Duodenal mucosa (tissue), 2 donors: Measurements from ENCODE around the gene PHOSPHO1.

Experiments used
- H3K27ac ChIP-seq: one replicate; pipeline ENCODE4 v1.7.0; 2013; ENCODE audit warnings: low read depth, low read length
- H3K27me3 ChIP-seq, 2 donors: one replicate each; pipeline ENCODE4 v1.7.0; 2013; ENCODE audit warnings: low read length in 2 of 2, control low read depth in 1 of 2; ENCODE audit not compliant: insufficient read depth in 2 of 2, control insufficient read depth in 1 of 2
- H3K36me3 ChIP-seq, 2 donors: one replicate each; pipeline ENCODE4 v1.7.0; 2013; ENCODE audit warnings: low read length in 2 of 2, control low read depth in 1 of 2; ENCODE audit not compliant: insufficient read depth in 2 of 2, control insufficient read depth in 1 of 2
- H3K4me1 ChIP-seq, 2 donors: one replicate each; pipeline ENCODE4 v1.7.0; 2013; ENCODE audit warnings: low read length in 2 of 2, control low read depth in 1 of 2; ENCODE audit not compliant: insufficient read depth in 2 of 2, control insufficient read depth in 1 of 2
- H3K4me3 ChIP-seq, 2 donors: one replicate each; pipeline ENCODE4 v1.7.0; 2013; ENCODE audit warnings: low read length in 2 of 2, low read depth in 1 of 2
- H3K9ac ChIP-seq, 2 donors: one replicate each; pipeline ENCODE4 v1.7.0; 2013; ENCODE audit warnings: low read length in 2 of 2, low read depth in 1 of 2
- H3K9me3 ChIP-seq, 2 donors: one replicate each; pipeline ENCODE4 v1.7.0; 2013; ENCODE audit warnings: low read length in 2 of 2, control low read depth in 1 of 2; ENCODE audit not compliant: control insufficient read depth in 1 of 2

Gene PHOSPHO1

GRCh38 chr17:49218941-49219913 is 11.4 kb downstream of the PHOSPHO1 start:
- Histone ChIP-seq H3K27ac (no peak overlapping the region), H3K9me3 (no peaks in the 10 kb centered on the region), H3K27me3 (peaks cover 7 to 15% of the 10 kb centered on the region in 2 donors), H3K4me3 (no peak overlapping the region), H3K9ac (no peak overlapping the region), H3K4me1 (peaks cover 13 to 42% of the 10 kb centered on the region in 2 donors), H3K36me3 (no peaks in the 10 kb centered on the region)

- Histone ChIP-seq H3K9me3 (no peaks in the 10 kb centered on the region), H3K27ac (no peak overlapping the region), H3K36me3 (no peaks in the 10 kb centered on the region), H3K9ac (no peak overlapping the region), H3K4me3 (no peak overlapping the region), H3K27me3 (peaks cover 0 to 5% of the 10 kb centered on the region in 2 donors), H3K4me1 (peaks cover 12 to 30% of the 10 kb centered on the region in 2 donors)
Measured at GRCh38 chr17:49217651-49218413, 12.8 kb downstream of the PHOSPHO1 start.

- Histone ChIP-seq H3K27ac (no peak overlapping the region), H3K9ac (no peak overlapping the region), H3K4me3 (no peak overlapping the region), H3K4me1 (peaks cover 12 to 31% of the 10 kb centered on the region in 2 donors), H3K36me3 (no peaks in the 10 kb centered on the region), H3K27me3 (no peaks in the 10 kb centered on the region), H3K9me3 (no peaks in the 10 kb centered on the region)
Measured at GRCh38 chr17:49216953-49217650, 13.5 kb downstream of the PHOSPHO1 start.

- Histone ChIP-seq H3K4me1 (peaks cover 12 to 31% of the 10 kb centered on the region in 2 donors), H3K36me3 (no peaks in the 10 kb centered on the region), H3K4me3 (peak overlapping the region in 1 of 2 donors; percentile 16), H3K27ac (no peak overlapping the region), H3K9me3 (no peaks in the 10 kb centered on the region), H3K27me3 (no peaks in the 10 kb centered on the region), H3K9ac (no peak overlapping the region)
Measured at GRCh38 chr17:49216482-49216881, 14.1 kb downstream of the PHOSPHO1 start.

- H3K4me1 ChIP-seq, result peaks cover 16 to 29% of the 10 kb centered on the region in 2 donors
- H3K9ac ChIP-seq, result no peak overlapping the region
- no peaks in the 10 kb centered on the region for H3K36me3 ChIP-seq
- no peaks in the 10 kb centered on the region for H3K9me3 ChIP-seq
- no peak overlapping the region for H3K27ac ChIP-seq
- no peaks in the 10 kb centered on the region for H3K27me3 ChIP-seq
- H3K4me3 ChIP-seq, result peak overlapping the region; percentile 10 to 22
Measured at GRCh38 chr17:49214676-49215360, 15.8 kb downstream of the PHOSPHO1 start.

GRCh38 chr17:49213847-49214246 is 16.7 kb downstream of the PHOSPHO1 start:
- H3K4me3 ChIP-seq, result peak overlapping the region; percentile 25 to 53
- H3K9ac ChIP-seq, result no peak overlapping the region
- H3K36me3 ChIP-seq, result no peaks in the 10 kb centered on the region
- H3K27me3 ChIP-seq, result peaks cover 3 to 4% of the 10 kb centered on the region in 2 donors
- peaks cover 25 to 35% of the 10 kb centered on the region in 2 donors for H3K4me1 ChIP-seq
- no peaks in the 10 kb centered on the region for H3K9me3 ChIP-seq
- H3K27ac ChIP-seq, result no peak overlapping the region

- peak overlapping the region; percentile 16 to 53 for H3K4me3 ChIP-seq
- H3K27me3 ChIP-seq, result peaks cover 4 to 5% of the 10 kb centered on the region in 2 donors
- H3K4me1 ChIP-seq, result peaks cover 25 to 36% of the 10 kb centered on the region in 2 donors
- H3K27ac ChIP-seq, result no peak overlapping the region
- H3K9ac ChIP-seq, result no peak overlapping the region
- H3K9me3 ChIP-seq, result no peaks in the 10 kb centered on the region
- no peaks in the 10 kb centered on the region for H3K36me3 ChIP-seq
Measured at GRCh38 chr17:49213399-49213798, 17.2 kb downstream of the PHOSPHO1 start.

DNA sequence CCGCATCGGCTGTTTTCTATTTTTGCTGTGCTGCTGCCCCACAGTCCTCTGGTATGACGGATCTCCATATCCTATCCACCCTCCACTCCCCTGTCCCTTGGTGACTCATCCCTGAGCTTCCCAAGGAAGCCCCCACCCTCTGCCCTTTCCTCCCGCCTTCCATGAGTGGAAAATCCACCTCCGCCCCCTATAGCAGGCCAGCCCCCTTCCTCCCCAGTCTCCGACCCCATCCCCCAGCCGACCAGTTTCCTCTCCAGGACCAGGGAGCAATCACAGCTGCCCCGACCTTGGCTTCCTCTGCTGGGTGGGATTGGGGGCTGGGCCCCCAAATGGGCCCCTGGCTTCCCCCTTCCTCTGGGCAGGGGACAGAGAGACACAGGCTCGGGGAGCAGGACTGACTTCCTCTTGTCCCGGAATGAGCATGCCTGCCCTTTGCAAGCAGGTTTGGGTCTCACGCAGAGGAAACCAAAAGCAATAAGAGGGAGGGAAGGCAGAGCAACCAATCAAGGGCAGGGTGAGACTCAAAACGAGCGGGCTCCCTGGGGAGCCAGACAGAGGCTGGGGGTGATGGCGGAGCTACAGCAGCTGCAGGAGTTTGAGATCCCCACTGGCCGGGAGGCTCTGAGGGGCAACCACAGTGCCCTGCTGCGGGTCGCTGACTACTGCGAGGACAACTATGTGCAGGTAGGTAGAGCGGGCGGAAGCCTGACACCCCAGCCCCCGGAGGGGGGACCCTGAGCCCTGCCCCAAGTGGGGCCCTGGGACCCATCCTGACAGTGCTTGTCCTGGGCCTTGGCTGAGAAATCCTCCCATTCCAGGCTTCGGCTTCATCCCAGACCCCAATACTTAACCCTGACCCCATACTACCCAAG is 20.2 kb downstream of the PHOSPHO1 start, which contains the start of the genes ABI3 and GNGT2:
TSS of gene ABI3 (plus strand) at position 550 of the 872 bp plus-strand sequence. CDS start at position 568, 18 bp downstream.
TSS of gene GNGT2 (minus strand) at position 417 of the 872 bp plus-strand sequence. CDS start 3,152 bp downstream, outside the sequence.
- H3K4me1 ChIP-seq, result peaks cover 17 to 23% of the 10 kb centered on the region in 2 donors
- H3K27ac ChIP-seq, result peak within 1 kb of the TSS; percentile 56
- no peaks in the 10 kb centered on the region for H3K9me3 ChIP-seq
- peak within 1 kb of the TSS; percentile 50 to 51 for H3K9ac ChIP-seq
- peaks cover 4 to 5% of the 10 kb centered on the region in 2 donors for H3K27me3 ChIP-seq
- peak within 1 kb of the TSS; percentile 62 to 71 for H3K4me3 ChIP-seq
- no peaks in the 10 kb centered on the region for H3K36me3 ChIP-seq
